GM18499 (cell line): Measurements from ENCODE around the gene SYTL5.
A peak's percentile ranks its signal among the peaks of the same experiment; 100 is the strongest.

Experiments
- ATAC-seq: cut with Tn5 transposase; IDR thresholded peaks from one replicate; pipeline ENCODE4 v1.9.1; 2021; ENCODE audit warnings: moderate number of reproducible peaks; ENCODE audit not compliant: insufficient read depth, unreplicated experiment

The SYTL5 gene

GRCh38 chrX:38086451-38087215 is 80.3 kb downstream of the SYTL5 start:
- no peak for ATAC-seq

DNA sequence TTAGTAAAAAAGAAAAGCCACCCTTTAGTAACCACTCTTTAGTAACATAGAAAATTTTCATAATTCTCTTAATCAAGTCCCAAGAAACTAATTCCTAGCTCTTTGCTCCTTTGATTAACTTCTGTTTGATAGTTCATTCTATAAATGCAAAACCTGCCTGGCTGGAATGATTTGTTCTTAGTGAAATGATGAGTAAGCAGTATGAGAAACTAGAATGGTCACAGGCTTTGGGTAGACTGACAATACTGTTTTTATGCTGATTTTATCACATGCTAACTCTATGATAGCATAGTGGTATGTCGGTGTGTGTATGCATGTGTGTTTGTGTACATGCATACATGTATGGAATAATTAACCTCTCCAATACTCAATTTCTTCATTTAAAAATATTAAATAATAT is 81.2 kb downstream of the SYTL5 start:
- ATAC-seq: no peak

DNA sequence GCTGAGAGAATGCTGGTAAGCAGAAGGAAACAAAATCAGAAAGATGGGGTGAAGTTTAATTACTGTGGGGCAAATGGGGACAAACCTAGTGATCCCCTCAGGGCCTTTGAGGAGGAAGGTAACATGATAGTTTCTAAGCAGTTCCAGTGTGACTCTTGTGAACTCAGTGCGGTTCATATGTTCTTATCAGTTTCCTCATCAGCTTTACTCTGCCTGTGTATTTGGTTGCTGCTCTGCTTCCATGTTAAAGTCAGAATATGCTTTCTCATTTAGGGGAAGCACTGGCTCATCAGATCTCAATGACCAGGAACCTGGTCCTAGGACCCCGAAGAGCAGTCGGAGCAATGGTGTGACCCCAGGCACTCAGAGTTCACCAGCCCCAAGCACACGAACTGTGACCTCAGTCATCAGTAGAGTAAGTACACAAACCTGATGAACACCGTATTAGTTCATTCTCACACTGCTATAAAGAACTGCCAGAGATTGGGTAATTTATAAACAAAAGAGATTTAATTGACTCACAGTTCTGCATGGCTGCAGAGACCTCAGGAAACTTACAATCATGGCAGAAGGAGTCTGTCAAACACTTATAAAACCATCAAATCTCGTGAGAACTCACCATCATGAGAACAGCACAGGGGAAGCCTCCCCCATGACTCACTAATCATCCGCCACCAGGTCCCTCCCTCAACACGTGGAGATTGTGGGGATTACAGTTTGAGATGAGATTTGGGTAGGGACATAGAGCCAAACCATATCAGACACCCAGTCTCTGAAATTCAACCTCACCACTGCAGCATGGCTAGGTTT is 83.0 kb downstream of the SYTL5 start:
- ATAC-seq: no peak

- ATAC-seq: no peak
These were observed 89.7 kb downstream of the SYTL5 start for GRCh38 chrX:38095971-38096529.

GRCh38 chrX:38099688-38100087 is 93.3 kb downstream of the SYTL5 start:
- ATAC-seq: no peak

GRCh38 chrX:38102240-38102639 is 95.9 kb downstream of the SYTL5 start:
- no peak for ATAC-seq

- no peak for ATAC-seq
These were observed 96.5 kb downstream of the SYTL5 start for GRCh38 chrX:38102875-38103274.

DNA sequence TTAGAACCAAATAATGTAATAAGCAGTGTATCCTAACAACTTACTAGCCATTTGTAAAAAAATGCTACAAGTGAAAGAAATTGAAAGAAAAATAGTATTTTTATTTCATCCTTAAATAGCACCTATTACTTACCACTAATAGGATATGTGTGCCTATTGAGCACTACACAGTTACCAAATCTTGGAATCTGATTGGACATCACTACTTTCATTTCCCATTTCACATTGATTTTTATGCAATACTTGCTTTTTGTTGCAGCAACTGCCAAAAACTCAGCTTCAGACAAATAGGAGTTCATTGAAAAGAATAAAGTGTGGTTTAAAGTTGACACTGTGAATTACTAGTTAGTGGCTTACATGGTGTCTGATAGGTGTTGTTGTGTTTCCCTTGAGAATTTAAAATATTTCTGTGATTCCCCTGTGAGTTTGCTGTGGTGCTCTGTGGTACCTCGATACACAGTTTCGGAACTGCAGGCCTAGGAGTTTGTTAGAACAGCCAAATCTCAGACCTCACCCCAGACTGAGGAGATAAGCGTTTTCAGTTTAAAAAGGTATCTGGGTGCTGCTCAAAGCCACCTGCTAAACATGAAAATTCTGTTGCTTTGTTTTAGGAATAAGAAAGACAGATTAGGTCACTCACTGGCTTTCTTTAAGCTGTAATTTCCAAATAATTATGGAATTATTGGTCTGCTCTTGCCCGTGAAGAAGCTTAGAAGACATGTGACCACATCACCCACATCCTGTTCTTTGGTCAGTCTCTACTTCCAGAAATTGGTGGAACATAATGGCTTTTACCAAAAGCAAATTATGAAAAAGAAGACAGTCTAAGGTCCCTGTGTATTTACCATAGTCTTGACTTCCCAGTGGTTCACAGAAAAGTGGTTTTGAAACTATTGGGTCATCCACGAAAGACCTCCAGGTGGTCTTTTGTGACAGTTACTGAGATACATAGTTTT is 97.8 kb downstream of the SYTL5 start:
- peak; percentile 81 for ATAC-seq

DNA sequence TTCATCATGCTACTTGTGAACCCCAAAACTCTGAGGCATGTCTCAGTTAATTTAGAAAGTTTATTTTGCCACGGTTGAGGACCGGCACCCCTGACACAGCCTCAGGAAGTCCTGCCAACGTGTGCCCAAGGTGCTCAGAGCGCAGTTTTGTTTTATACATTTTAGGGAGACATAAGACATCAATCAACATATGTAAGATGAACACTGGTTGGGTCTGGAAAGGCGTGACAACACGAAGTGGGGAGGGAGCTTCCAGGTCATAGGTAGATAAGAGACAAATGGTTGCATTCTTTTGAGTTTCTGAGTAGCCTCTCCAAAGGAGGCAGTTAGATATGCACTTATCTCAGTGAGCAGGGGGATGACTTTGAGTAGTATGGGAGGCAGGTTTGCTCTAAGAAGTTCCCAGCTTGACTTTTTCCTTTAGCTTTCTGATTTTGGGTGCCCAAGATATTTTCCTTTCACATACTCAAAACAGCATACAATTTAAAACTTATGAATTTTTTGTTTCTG is 98.9 kb downstream of the SYTL5 start:
- no peak for ATAC-seq

GRCh38 chrX:38106991-38107655 is 100.8 kb downstream of the SYTL5 start:
- no peak for ATAC-seq

- no peak for ATAC-seq
These were observed 102.0 kb downstream of the SYTL5 start for GRCh38 chrX:38108364-38108763.

- ATAC-seq: no peak
These were observed 102.9 kb downstream of the SYTL5 start for GRCh38 chrX:38109042-38109898.

DNA sequence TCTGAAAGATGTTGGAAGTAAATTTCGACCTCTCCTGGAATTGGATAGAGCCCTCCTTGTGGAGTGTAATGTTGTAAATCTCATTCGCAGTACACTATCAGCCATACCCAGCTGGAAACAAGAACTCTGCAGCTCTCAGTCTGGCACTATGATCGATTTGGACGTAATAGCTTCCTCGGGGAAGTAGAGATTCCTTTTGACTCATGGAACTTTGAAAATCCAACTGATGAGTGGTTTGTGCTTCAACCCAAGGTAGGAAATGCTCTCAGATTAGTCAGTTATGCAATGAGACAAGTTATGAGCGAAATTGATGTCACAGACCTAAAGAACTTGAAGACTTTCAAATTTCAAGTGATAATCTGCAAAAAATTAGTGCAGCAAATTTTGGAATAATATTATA is 103.9 kb downstream of the SYTL5 start:
- no peak for ATAC-seq

DNA sequence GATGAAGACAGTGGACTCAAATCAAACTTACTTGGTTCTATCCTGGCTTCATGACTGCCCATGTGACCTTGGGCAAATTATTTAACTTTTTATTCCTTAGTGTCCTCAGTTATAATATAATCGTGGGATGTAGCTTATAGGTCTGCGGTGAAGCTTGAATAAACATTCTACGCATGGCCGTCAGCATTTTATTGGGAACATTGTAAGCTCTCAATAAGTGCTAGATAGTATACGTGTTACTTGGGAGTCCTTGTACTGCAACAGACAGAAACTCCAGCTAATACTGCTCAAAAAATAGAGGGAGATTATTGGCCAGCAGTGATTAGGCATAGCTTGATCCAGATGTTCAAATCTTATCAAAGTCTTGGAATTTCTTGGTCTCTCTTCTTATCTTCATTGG is 104.8 kb downstream of the SYTL5 start:
- ATAC-seq: no peak

- no peak for ATAC-seq
These were observed 106.2 kb downstream of the SYTL5 start for GRCh38 chrX:38112566-38112965.

DNA sequence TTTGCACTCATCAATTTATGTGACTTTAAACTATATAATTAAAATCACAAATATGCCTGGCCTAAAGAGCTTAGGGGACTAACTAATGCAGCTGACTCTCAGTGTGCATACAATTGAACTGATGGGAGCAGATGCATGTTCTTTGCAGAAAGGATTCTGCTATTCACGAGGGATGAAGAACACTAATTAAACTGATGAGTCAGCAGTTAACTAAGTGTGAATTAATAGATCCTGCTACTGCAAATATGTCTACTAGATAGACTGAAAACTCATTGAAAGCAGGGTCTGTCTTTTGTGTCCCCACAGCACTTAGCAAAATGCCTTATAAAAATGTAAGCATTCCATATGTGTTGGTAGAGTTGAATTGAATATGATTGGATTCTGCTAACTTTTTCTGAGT is 110.4 kb downstream of the SYTL5 start:
- no peak for ATAC-seq

- no peak for ATAC-seq
These were observed 111.1 kb downstream of the SYTL5 start for GRCh38 chrX:38117485-38117884.

DNA sequence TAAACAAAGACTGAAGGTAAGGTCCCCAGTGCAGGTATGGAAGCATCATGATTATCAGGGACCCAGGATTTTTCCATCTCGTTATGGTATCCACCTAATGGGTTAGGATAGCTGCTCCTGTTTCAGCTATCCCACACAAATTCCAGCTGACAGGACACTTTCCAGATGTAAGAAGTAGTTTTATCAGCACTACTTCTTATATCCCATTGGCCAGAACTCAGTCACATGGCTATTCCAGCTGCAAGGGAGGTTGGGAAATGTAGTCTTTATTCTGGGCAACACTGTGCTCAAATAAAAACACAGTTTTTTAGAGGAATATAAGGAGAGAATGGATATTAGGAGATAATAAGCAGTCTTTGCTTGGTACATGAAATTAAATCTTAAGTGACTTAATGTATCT is 117.6 kb downstream of the SYTL5 start:
- no peak for ATAC-seq

DNA sequence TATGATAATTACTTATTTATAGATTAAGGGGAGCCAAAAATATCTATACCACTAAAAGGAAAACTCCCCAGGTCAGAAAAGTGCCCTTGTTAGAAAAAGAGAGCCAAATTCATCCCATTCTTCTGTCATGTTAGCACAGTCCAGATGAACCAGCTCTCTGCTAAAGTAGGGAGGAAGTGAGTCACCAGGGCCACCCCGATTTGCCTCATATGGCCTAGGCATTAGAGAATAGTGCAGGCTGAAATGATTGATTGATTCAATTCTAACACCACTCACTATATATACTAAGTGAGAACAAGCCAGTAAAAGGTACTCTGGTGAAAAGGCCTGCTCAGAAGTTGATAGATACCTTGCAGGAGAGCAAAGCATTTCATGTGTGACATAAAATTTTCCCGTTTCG is 119.8 kb downstream of the SYTL5 start:
- no peak for ATAC-seq
